ENCODE measurements around the gene PIM2. TPM values are rescaled to one million over a fixed set of nuclear protein-coding genes. Genes with fewer than 3 reads are reported as not detected.

PIM2 gene
- total and polyA plus RNA-seq, 9 of the 15 experiments (the other 6 are each of a cell fraction or from before 2014, with no cell fraction given) = 67.6 to 191 (median 108) TPM

DNA sequence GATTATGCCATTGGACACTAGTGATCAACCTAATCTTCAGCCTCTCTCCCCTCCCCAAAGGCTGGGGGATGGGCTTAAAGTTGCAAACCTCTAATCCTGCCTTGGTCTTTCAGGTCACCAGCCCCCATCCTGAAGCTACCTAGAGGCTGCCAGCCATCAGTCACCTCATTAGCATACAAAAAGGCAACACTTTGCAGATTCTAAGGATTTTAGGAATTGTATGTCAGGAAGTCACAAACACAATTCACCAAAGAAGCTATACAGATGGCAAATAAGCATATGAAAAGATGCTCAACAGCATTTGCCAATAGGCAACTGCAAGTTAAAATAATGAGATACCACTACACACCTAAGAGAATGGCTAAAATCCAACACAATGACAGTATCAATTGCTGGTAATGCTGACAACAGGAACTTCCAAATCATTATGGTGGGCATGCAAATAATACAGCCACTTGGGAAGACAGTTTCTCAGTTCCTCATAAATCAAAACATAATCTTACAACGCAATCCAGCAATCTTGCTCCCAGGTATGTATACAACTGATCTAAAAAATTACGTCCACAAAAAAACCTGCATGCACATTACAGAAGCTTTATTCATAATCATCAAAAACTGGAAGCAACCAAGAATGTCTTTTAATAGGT is 9.0 kb upstream of the PIM2 start:
- H3K9me3 ChIP-seq (replicated peaks; ENCODE audit: control insufficient read depth, insufficient read depth, low read depth, low read length) = no peaks in the 10 kb centered on the region
- H3K27me3 ChIP-seq (ENCODE audit: control insufficient read depth in 2 of 2, insufficient read depth in 2 of 2, low read length in 2 of 2) = no peaks in the 10 kb centered on the region
- H2AFZ ChIP-seq (ENCODE audit: low read depth, low read length) = no peak overlapping the region
- intact Hi-C loops (cut with micrococcal nuclease) (no loop called here), in situ Hi-C loops (cut with MboI) (no loop called here)
- no peak overlapping the region for H3K27ac ChIP-seq (ENCODE audit: extremely low read depth, low read depth, low read length)
- FAIRE-seq (no peak), ATAC-seq (no peak), DNase-seq (ENCODE audit: extremely low read depth in 1 of 4, low spot score in 3 of 4) (no peak)
- WGBS (ENCODE audit: insufficient coverage, low coverage, missing lambda C conversion rate) = 93% methylated on average over 2 of the region's 2 CpGs
- H3K4me1 ChIP-seq (replicated peaks in 1 of 2; ENCODE audit: control insufficient read depth in 2 of 2, insufficient read depth in 2 of 2, low read length in 2 of 2) = peaks cover 0 to 5% of the 10 kb centered on the region in 2 experiments; a peak in 1 of 5 replicates
- H3K4me3 ChIP-seq = no peak overlapping the region
- POLR2A ChIA-PET = interaction anchor here (0.6 to 0.7 kb wide), 2 partner anchors 9 to 16 kb away, joined by 3 read pairs; partner anchors contain the start of gene SLC35A2
- no peak overlapping the region for H3K9ac ChIP-seq (ENCODE audit: insufficient read depth in 1 of 2, low read depth in 2 of 2, low read length in 2 of 2)
- peaks cover 4% of the 10 kb centered on the region; the same call in 1 of the 3 replicates for H3K79me2 ChIP-seq (ENCODE audit: control insufficient read depth, insufficient read depth, low read length)
- peaks cover 66% of the 10 kb centered on the region for H3K36me3 ChIP-seq (ENCODE audit: control insufficient read depth, insufficient read depth, low read length)
- no peaks in the 10 kb centered on the region for H3K9me1 ChIP-seq (ENCODE audit: control insufficient read depth, insufficient read depth, low read length)
- no peak overlapping the region for H3K4me2 ChIP-seq (ENCODE audit: insufficient read depth, low read length)
- CTCF ChIA-PET (ENCODE audit: low intra/inter-chr PET ratio) = no interaction called here
- no TSS peak for BruUV-seq (replicated peaks)
- H4K20me1 ChIP-seq (replicated peaks; ENCODE audit: control insufficient read depth, insufficient read depth, low read length) = no peaks in the 10 kb centered on the region
- TF ChIP-seq KDM5B (IDR thresholded peaks at IDR 0.05; ENCODE audit: insufficient replicate concordance, low read depth, low read length) (no peak), ZNF764 (CRISPR knock-in tag; IDR thresholded peaks at IDR 0.05; ENCODE audit: low read depth) (no peak), PHF8 (IDR thresholded peaks at IDR 0.05; ENCODE audit: borderline replicate concordance, low read length) (no peak), POLR2H (tag; IDR thresholded peaks at IDR 0.05; ENCODE audit: low read depth) (no peak), HDAC1 (IDR thresholded peaks at IDR 0.05) (no peak), HMG20A (CRISPR knock-in tag; conservative IDR thresholded peaks at IDR 0.05) (no peak), LCOR (CRISPR knock-in tag; IDR thresholded peaks at IDR 0.05) (no peak), NFYB (IDR thresholded peaks at IDR 0.05; ENCODE audit: extremely low read depth, insufficient read length) (no peak), BCOR (IDR thresholded peaks at IDR 0.05) (no peak)
- TF ChIP-seq, protein P1, sequence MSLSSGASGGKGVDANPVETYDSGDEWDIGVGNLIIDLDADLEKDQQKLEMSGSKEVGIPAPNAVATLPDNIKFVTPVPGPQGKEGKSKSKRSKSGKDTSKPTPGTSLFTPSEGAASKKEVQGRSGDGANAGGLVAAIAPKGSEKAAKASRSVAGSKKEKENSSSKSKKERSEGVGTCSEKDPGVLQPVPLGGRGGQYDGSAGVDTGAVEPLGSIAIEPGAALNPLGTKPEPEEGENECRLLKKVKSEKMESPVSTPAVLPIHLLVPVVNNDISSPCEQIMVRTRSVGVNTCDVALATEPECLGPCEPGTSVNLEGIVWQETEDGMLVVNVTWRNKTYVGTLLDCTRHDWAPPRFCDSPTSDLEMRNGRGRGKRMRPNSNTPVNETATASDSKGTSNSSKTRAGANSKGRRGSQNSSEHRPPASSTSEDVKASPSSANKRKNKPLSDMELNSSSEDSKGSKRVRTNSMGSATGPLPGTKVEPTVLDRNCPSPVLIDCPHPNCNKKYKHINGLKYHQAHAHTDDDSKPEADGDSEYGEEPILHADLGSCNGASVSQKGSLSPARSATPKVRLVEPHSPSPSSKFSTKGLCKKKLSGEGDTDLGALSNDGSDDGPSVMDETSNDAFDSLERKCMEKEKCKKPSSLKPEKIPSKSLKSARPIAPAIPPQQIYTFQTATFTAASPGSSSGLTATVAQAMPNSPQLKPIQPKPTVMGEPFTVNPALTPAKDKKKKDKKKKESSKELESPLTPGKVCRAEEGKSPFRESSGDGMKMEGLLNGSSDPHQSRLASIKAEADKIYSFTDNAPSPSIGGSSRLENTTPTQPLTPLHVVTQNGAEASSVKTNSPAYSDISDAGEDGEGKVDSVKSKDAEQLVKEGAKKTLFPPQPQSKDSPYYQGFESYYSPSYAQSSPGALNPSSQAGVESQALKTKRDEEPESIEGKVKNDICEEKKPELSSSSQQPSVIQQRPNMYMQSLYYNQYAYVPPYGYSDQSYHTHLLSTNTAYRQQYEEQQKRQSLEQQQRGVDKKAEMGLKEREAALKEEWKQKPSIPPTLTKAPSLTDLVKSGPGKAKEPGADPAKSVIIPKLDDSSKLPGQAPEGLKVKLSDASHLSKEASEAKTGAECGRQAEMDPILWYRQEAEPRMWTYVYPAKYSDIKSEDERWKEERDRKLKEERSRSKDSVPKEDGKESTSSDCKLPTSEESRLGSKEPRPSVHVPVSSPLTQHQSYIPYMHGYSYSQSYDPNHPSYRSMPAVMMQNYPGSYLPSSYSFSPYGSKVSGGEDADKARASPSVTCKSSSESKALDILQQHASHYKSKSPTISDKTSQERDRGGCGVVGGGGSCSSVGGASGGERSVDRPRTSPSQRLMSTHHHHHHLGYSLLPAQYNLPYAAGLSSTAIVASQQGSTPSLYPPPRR (CRISPR knock-in tag; IDR thresholded peaks at IDR 0.05; ENCODE audit: borderline replicate concordance) = no peak
- TF ChIP-seq, protein P2, sequence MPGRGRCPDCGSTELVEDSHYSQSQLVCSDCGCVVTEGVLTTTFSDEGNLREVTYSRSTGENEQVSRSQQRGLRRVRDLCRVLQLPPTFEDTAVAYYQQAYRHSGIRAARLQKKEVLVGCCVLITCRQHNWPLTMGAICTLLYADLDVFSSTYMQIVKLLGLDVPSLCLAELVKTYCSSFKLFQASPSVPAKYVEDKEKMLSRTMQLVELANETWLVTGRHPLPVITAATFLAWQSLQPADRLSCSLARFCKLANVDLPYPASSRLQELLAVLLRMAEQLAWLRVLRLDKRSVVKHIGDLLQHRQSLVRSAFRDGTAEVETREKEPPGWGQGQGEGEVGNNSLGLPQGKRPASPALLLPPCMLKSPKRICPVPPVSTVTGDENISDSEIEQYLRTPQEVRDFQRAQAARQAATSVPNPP (IDR thresholded peaks at IDR 0.05; ENCODE audit: borderline replicate concordance, insufficient read depth, insufficient read length) = no peak
- TF ChIP-seq, protein P3, sequence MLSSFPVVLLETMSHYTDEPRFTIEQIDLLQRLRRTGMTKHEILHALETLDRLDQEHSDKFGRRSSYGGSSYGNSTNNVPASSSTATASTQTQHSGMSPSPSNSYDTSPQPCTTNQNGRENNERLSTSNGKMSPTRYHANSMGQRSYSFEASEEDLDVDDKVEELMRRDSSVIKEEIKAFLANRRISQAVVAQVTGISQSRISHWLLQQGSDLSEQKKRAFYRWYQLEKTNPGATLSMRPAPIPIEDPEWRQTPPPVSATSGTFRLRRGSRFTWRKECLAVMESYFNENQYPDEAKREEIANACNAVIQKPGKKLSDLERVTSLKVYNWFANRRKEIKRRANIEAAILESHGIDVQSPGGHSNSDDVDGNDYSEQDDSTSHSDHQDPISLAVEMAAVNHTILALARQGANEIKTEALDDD (IDR thresholded peaks at IDR 0.05) = no peak
- TF ChIP-seq, protein P4, sequence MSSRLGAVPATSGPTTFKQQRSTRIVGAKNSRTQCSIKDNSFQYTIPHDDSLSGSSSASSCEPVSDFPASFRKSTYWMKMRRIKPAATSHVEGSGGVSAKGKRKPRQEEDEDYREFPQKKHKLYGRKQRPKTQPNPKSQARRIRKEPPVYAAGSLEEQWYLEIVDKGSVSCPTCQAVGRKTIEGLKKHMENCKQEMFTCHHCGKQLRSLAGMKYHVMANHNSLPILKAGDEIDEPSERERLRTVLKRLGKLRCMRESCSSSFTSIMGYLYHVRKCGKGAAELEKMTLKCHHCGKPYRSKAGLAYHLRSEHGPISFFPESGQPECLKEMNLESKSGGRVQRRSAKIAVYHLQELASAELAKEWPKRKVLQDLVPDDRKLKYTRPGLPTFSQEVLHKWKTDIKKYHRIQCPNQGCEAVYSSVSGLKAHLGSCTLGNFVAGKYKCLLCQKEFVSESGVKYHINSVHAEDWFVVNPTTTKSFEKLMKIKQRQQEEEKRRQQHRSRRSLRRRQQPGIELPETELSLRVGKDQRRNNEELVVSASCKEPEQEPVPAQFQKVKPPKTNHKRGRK (tag; IDR thresholded peaks at IDR 0.05) = no peak

Data from K562 (cell line).